Liver (tissue), 3 donors: Measurements from ENCODE around the gene ABHD17A.

Source experiments
- TF ChIP-seq, protein P1 (sequence below): fragments of 150-350 bp; IDR thresholded peaks from 2 replicates; pipeline ENCODE4 v1.5.1; 2017; ENCODE audit warnings: improper control_type of control experiment, low read depth, low read length; ENCODE audit not compliant: missing input control
- TF ChIP-seq, protein P2 (sequence below): IDR thresholded peaks from 2 replicates; pipeline ENCODE4 v1.6.1; 2016; ENCODE audit warnings: antibody characterized with exemption
- donor health status: healthy.
- donor health status: healthy.

DNA sequence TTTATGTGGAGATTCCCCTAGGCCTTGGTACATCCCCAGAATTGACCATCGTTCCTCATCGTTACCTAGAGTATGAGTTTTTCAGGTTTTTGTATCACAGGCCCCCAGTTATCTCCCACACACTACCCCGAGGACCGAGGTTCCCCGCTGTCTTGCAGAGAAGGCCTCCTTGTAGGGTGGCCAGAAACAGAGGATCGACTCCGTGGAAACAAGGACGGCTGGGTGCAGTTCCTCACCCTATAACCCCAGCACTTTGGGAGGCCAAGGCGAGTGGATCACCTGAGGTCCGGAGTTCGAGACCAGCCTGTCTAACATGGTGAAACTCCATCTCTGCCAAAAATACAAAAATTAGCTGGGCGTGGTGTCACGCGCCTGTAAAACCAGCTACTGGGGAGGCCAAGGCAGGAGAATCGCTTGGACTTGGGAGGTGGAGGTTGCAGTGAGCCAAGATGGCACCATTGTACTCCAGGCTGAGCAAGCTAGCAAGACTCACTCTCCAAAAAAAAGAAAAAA, 20.6 kb upstream of the ABHD17A start:
- TF ChIP-seq, protein P1, sequence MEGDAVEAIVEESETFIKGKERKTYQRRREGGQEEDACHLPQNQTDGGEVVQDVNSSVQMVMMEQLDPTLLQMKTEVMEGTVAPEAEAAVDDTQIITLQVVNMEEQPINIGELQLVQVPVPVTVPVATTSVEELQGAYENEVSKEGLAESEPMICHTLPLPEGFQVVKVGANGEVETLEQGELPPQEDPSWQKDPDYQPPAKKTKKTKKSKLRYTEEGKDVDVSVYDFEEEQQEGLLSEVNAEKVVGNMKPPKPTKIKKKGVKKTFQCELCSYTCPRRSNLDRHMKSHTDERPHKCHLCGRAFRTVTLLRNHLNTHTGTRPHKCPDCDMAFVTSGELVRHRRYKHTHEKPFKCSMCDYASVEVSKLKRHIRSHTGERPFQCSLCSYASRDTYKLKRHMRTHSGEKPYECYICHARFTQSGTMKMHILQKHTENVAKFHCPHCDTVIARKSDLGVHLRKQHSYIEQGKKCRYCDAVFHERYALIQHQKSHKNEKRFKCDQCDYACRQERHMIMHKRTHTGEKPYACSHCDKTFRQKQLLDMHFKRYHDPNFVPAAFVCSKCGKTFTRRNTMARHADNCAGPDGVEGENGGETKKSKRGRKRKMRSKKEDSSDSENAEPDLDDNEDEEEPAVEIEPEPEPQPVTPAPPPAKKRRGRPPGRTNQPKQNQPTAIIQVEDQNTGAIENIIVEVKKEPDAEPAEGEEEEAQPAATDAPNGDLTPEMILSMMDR, result no peak
- TF ChIP-seq, protein P2, sequence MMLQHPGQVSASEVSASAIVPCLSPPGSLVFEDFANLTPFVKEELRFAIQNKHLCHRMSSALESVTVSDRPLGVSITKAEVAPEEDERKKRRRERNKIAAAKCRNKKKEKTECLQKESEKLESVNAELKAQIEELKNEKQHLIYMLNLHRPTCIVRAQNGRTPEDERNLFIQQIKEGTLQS, result no peak
